Brain microvascular endothelial cell (primary cell): ENCODE data around the gene CADM2.

Experiments used
- DNase-seq: peaks from one replicate; pipeline ENCODE4 v3.0.0-alpha.2; 2020
- H3K27ac ChIP-seq: fragments of 250-450 bp; sonication (Bioruptor Pico); 2 replicates; pipeline ENCODE4 v1.5.1; 2020; ENCODE audit warnings: mild to moderate bottlenecking, moderate library complexity
- H3K27me3 ChIP-seq: fragments of 250-450 bp; sonication (Bioruptor Pico); replicated peaks from 2 replicates; pipeline ENCODE4 v1.5.1; 2020; ENCODE audit warnings: mild to moderate bottlenecking
- H3K36me3 ChIP-seq: fragments of 250-450 bp; sonication (Bioruptor Pico); replicated peaks from 2 replicates; pipeline ENCODE4 v1.5.1; 2020; ENCODE audit warnings: mild to moderate bottlenecking
- H3K4me3 ChIP-seq: 2 replicates; pipeline ENCODE4 v1.5.1; 2011; ENCODE audit warnings: low read depth, mild to moderate bottlenecking, control low read depth, low read length, moderate library complexity
- CTCF ChIP-seq: IDR thresholded peaks from 2 replicates; pipeline ENCODE4 v1.5.1; 2011; ENCODE audit warnings: low read depth, mild to moderate bottlenecking, moderate library complexity, low read length, control low read depth, inconsistent platforms; ENCODE audit errors: missing control alignments
- in situ Hi-C: cut with HindIII; loops from 2 replicates; pipeline ENCODE4 v1.10.0; 2017; ENCODE audit warnings: low sequenced_read_pairs, low pct_ligation_motif_present

The CADM2 gene

GRCh38 chr3:85182975-85183752 lies 224.4 kb downstream of the CADM2 start:
- Histone ChIP-seq H3K27me3 (no peaks in the 10 kb centered on the region), H3K27ac (no peak overlapping the region), H3K36me3 (no peaks in the 10 kb centered on the region), H3K4me3 (no peak overlapping the region)
- no peak for TF ChIP-seq CTCF
- DNase-seq = no peak
- in situ Hi-C loops = no loop called here

DNA sequence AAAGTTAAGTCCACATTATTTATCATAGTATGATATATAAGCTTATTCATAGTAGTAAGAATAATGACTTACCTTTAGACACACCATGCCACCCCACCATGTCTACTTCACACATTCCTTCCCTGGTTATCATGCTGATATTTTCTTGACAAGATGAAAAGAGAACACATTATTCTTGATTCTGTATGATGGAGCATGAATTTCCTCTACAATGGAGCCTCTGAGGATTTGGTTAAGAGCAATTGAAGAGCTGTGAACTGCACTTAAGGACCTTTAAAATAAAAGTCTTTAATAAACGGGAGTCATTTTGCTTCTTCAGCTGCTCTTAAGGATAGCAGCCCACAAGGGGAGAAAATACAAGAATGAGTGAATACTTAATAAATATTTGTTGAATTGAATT lies 226.7 kb downstream of the CADM2 start:
- TF ChIP-seq CTCF = no peak
- Histone ChIP-seq H3K36me3 (no peaks in the 10 kb centered on the region), H3K27me3 (no peaks in the 10 kb centered on the region), H3K27ac (no peak overlapping the region), H3K4me3 (no peak overlapping the region)
- in situ Hi-C loops = no loop called here
- no peak for DNase-seq

DNA sequence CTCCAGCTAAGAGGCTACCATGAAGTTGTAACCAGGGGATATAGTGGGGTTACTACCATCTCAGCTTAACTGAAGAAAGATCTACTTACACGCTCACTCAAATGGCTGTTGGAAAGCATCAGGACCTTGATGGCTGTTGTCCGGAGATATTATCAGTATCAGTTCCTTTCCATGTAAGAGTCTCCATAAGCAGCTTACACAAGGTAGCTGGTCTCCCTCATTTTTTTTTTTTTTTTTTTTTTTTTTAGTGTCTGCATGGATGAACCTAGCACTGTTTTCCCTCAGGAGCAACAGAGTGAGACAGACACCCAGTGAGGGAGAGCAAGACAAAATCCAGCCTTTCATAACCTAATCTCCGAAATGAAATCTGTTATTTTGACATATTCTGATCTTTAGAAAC lies 230.9 kb downstream of the CADM2 start:
- H3K36me3 ChIP-seq = no peaks in the 10 kb centered on the region
- no peak for TF ChIP-seq CTCF
- no peaks in the 10 kb centered on the region for H3K27me3 ChIP-seq
- no peak for DNase-seq
- no peak overlapping the region for H3K4me3 ChIP-seq
- in situ Hi-C loops = no loop called here
- no peak overlapping the region for H3K27ac ChIP-seq

- peak; percentile 12 for TF ChIP-seq CTCF
- Histone ChIP-seq H3K27me3 (no peaks in the 10 kb centered on the region), H3K27ac (no peak overlapping the region), H3K4me3 (no peak overlapping the region), H3K36me3 (no peaks in the 10 kb centered on the region)
- no peak for DNase-seq
- in situ Hi-C loops = no loop called here
Observed at GRCh38 chr3:85193565-85193964, 234.8 kb downstream of the CADM2 start.

DNA sequence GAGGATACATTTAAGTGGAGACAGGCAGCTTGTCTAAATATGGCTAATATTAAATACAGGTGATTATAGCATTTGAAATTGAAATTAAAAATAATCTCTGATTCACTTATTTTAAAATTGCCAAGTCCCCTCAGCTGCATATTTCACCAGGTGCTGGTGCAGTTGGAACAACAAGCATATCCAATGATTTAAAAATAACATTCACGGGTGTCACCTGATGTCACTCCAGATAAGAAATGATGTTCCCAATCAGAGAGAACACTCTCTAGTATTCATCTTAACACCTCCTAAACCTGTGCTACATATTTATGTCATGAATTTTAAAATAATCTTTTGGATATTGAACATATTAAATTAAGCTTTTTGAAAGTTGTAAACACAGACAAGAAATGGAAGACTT lies 249.9 kb downstream of the CADM2 start:
- H3K36me3 ChIP-seq = no peaks in the 10 kb centered on the region
- no peak for TF ChIP-seq CTCF

DNA sequence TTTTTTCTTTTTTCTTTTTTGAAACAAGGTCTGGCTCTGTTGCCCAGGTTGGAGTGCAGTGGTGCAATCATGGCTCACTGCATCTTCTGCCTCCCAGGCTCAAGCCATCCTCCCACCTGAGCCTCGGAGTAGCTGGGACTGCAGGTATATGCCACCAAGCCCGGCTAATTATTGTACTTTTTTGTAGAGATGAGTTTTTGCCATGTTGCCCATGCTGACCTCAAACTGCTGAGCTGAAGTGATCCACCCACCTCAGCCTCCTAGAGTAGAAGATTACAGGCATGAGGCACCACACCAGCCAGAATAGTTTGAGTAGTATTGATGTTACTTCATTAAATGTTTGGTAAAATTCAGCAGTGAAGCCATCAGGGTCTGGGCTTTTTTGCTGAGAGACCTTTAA lies 251.8 kb downstream of the CADM2 start:
- Histone ChIP-seq H3K36me3 (no peaks in the 10 kb centered on the region), H3K27ac (no peak overlapping the region), H3K27me3 (no peaks in the 10 kb centered on the region), H3K4me3 (no peak overlapping the region)
- DNase-seq = no peak
- in situ Hi-C loops = no loop called here
- TF ChIP-seq CTCF = no peak

More for the DNA sequence above, 249.9 kb downstream of the CADM2 start:
- H3K27me3 ChIP-seq = no peaks in the 10 kb centered on the region
- DNase-seq = no peak
- in situ Hi-C loops = no loop called here
- no peak overlapping the region for H3K27ac ChIP-seq
- H3K4me3 ChIP-seq = no peak overlapping the region
